Measurements from ENCODE around the gene RB1. TPM values are rescaled to one million over a fixed set of nuclear protein-coding genes. Genes with fewer than 3 reads are reported as not detected.

RB1 gene
- total and polyA plus RNA-seq, 4 donors, result 10.0 to 69.9 (median 26.1) TPM

Small RNAs within 50 kb of the gene (small RNA-seq; reads per million reads assigned to genes)
- gene RF00017 (ENCODE audit: low replicate concordance), result not detected

Other genes starting within 250 kb of the RB1 start
- gene MED4, start 208.6 kb upstream of the RB1 start, total RNA-seq, result 10 to 100 TPM; 37.7 to 48.4 TPM
- gene MED4, start 208.6 kb upstream of the RB1 start, polyA plus RNA-seq, result 10 to 100 TPM; 46.9 to 69.8 TPM
- gene ITM2B, start 70.5 kb upstream of the RB1 start, total RNA-seq, result 100 to 1,000 TPM; 492 to 853 TPM
- gene ITM2B, start 70.5 kb upstream of the RB1 start, polyA plus RNA-seq, result 100 to 1,000 TPM; 371 to 446 TPM
- 10 to 100 TPM; 13.3 to 49.0 TPM for gene LPAR6, start 109.4 kb downstream of the RB1 start, total RNA-seq
- 10 to 100 TPM; 16.4 to 35.4 TPM for gene LPAR6, start 109.4 kb downstream of the RB1 start, polyA plus RNA-seq
- gene RCBTB2, start 229.3 kb downstream of the RB1 start, total RNA-seq, result 10 to 100 TPM in 1 of 2 donors, 1 to 10 TPM in 1; 10.0 to 18.4 TPM
- 10 to 100 TPM in 1 of 2 donors, 1 to 10 TPM in 1; 8.5 to 14.2 TPM for gene RCBTB2, start 229.3 kb downstream of the RB1 start, polyA plus RNA-seq

Measured in lung (tissue), 5 donors.